LNCaP clone FGC (cell line): ENCODE measurements around the gene CD226.

Experiments
- DNase-seq: peaks from one replicate; pipeline ENCODE4 v3.0.0-alpha.2; 2011; ENCODE audit warnings: low read depth
- H3K4me3 ChIP-seq: 2 replicates; pipeline ENCODE4 v1.5.1; 2011; ENCODE audit warnings: mild to moderate bottlenecking, low read depth, low read length, control low read depth
- TF ChIP-seq, protein P1 (sequence below): IDR thresholded peaks from 2 replicates; pipeline ENCODE4 v1.5.1; 2012; ENCODE audit warnings: mild to moderate bottlenecking; ENCODE audit not compliant: control insufficient read depth, insufficient read depth; ENCODE audit errors: extremely low read depth

CD226 gene

DNA sequence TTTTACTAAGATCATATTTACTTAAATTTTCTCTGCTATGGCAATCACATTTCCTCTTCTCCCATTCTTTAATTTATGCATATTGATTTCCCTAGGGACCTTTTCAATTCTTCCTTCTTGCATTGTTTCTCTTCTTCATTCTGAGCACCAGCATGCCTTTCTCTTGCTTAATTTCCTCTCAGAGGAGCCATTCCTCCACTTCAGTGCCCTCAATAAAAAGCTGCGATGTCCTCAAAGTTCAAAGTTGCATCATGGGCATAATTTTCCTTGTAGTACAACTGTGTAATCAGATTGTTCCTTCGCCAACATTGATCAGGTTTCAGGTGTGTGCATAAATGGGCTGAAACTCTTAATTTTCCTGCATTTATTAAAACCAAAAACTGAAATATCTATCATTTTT, 21.8 kb upstream of the CD226 start:
- no peak for DNase-seq
- TF ChIP-seq, protein P1, sequence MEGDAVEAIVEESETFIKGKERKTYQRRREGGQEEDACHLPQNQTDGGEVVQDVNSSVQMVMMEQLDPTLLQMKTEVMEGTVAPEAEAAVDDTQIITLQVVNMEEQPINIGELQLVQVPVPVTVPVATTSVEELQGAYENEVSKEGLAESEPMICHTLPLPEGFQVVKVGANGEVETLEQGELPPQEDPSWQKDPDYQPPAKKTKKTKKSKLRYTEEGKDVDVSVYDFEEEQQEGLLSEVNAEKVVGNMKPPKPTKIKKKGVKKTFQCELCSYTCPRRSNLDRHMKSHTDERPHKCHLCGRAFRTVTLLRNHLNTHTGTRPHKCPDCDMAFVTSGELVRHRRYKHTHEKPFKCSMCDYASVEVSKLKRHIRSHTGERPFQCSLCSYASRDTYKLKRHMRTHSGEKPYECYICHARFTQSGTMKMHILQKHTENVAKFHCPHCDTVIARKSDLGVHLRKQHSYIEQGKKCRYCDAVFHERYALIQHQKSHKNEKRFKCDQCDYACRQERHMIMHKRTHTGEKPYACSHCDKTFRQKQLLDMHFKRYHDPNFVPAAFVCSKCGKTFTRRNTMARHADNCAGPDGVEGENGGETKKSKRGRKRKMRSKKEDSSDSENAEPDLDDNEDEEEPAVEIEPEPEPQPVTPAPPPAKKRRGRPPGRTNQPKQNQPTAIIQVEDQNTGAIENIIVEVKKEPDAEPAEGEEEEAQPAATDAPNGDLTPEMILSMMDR, result no peak
- no peak overlapping the region for H3K4me3 ChIP-seq

DNA sequence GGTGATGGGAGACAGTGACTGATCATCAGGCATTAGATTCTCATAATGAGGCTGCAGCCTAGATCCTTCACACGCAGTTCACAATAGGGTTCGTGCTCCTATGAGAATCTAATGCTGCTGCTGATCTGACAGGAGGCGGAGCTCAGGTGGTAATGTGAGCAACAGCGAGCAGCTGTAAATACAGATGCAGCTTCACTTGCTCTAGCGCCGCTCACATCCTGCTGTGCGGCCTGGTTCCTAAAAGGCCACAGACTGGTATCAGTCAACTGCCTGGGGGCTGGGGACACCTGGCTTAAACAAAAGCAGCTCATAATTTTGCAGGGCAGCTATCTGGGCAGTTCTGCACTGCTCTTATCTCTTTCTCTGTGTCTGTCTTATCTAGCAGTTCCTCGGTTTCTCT, 20.4 kb upstream of the CD226 start:
- TF ChIP-seq, protein P1, result no peak
- no peak overlapping the region for H3K4me3 ChIP-seq
- DNase-seq, result no peak

- TF ChIP-seq, protein P1, result no peak
- H3K4me3 ChIP-seq, result no peak overlapping the region
These were observed 15.5 kb upstream of the CD226 start for GRCh38 chr18:69963196-69963595.

GRCh38 chr18:69961718-69962117, 14.0 kb upstream of the CD226 start:
- no peak for DNase-seq
- TF ChIP-seq, protein P1, result no peak
- no peak overlapping the region for H3K4me3 ChIP-seq

More at GRCh38 chr18:69963196-69963595, 15.5 kb upstream of the CD226 start:
- DNase-seq, result no peak

DNA sequence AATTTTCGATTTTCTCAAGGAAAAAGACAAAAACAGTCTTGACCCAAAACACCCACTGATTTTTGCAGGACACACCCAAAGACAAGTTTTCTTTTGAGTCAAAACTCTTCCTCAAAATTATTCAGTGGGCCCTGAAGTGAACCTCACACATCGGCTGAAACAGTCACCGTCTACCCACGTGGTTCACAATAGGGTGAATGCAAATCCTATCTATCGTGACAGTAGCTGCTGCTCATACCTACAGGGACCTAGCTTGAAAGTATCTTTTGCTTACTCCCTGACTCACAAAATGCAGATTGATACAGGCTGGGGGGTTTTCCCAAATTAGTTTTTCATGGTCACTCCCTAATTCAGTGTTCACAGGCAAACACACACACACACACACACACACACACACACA, 10.7 kb upstream of the CD226 start:
- TF ChIP-seq, protein P1, result no peak

GRCh38 chr18:69957747-69958146, 10.1 kb upstream of the CD226 start:
- no peak for DNase-seq
- TF ChIP-seq, protein P1, result no peak
- no peak overlapping the region for H3K4me3 ChIP-seq

More for the DNA sequence above, 10.7 kb upstream of the CD226 start:
- DNase-seq, result no peak
- no peak overlapping the region for H3K4me3 ChIP-seq
